K562 (cell line): ENCODE results near the gene SLC30A7. TPM values are rescaled to one million over a fixed set of nuclear protein-coding genes. Genes with fewer than 3 reads are reported as not detected.

Experiments
- CBX2 ChIP-seq: fragments of 200-600 bp; sonication (generic); IDR thresholded peaks from one replicate; pipeline ENCODE4 v1.6.1; 2012; ENCODE audit warnings: mild to moderate bottlenecking, low read length, inconsistent platforms; ENCODE audit not compliant: insufficient read depth, poor library complexity, severe bottlenecking
- CHD4 ChIP-seq: fragments of 200-600 bp; sonication (generic); IDR thresholded peaks from 3 replicates; pipeline ENCODE4 v1.6.1; 2012; ENCODE audit warnings: low read depth, mild to moderate bottlenecking, mixed read lengths, low read length, inconsistent platforms; ENCODE audit not compliant: insufficient read depth, insufficient replicate concordance, poor library complexity, severe bottlenecking
- CREB1 ChIP-seq, 2 experiments: sonication (generic) in 1 of 2; formaldehyde crosslinking in 1 of 2; IDR thresholded peaks; 2 replicates each; pipeline versions ENCODE4 v1.6.1 to v1.8.0; 2012 to 2022; ENCODE audit warnings: inconsistent platforms in 1 of 2, mild to moderate bottlenecking in 1 of 2, missing genetic modification reagents in 1 of 2, moderate library complexity in 1 of 2
- E2F4 ChIP-seq: sonication (generic); formaldehyde crosslinking; IDR thresholded peaks from 2 replicates; pipeline ENCODE4 v1.8.0; 2022; ENCODE audit warnings: mild to moderate bottlenecking, low read depth, missing genetic modification reagents
- GABPA ChIP-seq: fragments of 200-800 bp; sonication (Bioruptor generic); conservative IDR thresholded peaks from 2 replicates; pipeline ENCODE4 v1.6.1; 2016; ENCODE audit warnings: low read depth, missing genetic modification characterization, missing compliant biosample characterization
- GTF2A2 ChIP-seq: IDR thresholded peaks from 2 replicates; pipeline ENCODE4 v1.6.1; 2016; ENCODE audit warnings: mild to moderate bottlenecking, missing genetic modification characterization, missing compliant biosample characterization
- GTF2E2 ChIP-seq: fragments of 200-800 bp; sonication (Bioruptor generic); IDR thresholded peaks from 2 replicates; pipeline ENCODE4 v1.6.1; 2016; ENCODE audit warnings: missing genetic modification characterization, missing compliant biosample characterization
- HMGXB4 ChIP-seq: sonication (generic); formaldehyde crosslinking; IDR thresholded peaks from 2 replicates; pipeline ENCODE4 v1.8.1; 2023; ENCODE audit warnings: mild to moderate bottlenecking, missing genetic modification reagents
- L3MBTL2 ChIP-seq: fragments of 450-650 bp; IDR thresholded peaks from 2 replicates; pipeline ENCODE4 v1.6.1; 2016; ENCODE audit warnings: mild to moderate bottlenecking, moderate library complexity
- NFRKB ChIP-seq: fragments of 450-650 bp; IDR thresholded peaks from 2 replicates; pipeline ENCODE4 v1.6.1; 2016; ENCODE audit warnings: low read depth
- RNF2 ChIP-seq: sonication (generic); IDR thresholded peaks from 2 replicates; pipeline ENCODE4 v1.6.1; 2016
- SMARCA4 ChIP-seq: fragments of 450-650 bp; IDR thresholded peaks from 2 replicates; pipeline ENCODE4 v1.6.1; 2016
- TAF7 ChIP-seq: fragments of 450-650 bp; IDR thresholded peaks from 2 replicates; pipeline ENCODE4 v1.6.1; 2016; ENCODE audit warnings: missing genetic modification characterization, missing compliant biosample characterization
- ZBTB5 ChIP-seq: fragments of 450-650 bp; IDR thresholded peaks from 2 replicates; pipeline ENCODE4 v1.6.1; 2017; ENCODE audit warnings: antibody characterized with exemption
- ZNF324 ChIP-seq: fragments of 250-450 bp; sonication (Bioruptor Pico); IDR thresholded peaks from 2 replicates; pipeline ENCODE4 v1.4.0; 2020; ENCODE audit warnings: mild to moderate bottlenecking
- ZNF518B ChIP-seq: fragments of 250-450 bp; sonication (Bioruptor Pico); IDR thresholded peaks from 2 replicates; pipeline ENCODE4 v1.5.0; 2021; ENCODE audit warnings: mild to moderate bottlenecking, moderate library complexity
- polyA plus RNA-seq, 8 experiments: library from polyadenylated mRNA; depleted of rRNA in 4 of 8; stranded (reverse) in 5 of 8; unstranded in 3 of 8; fragments of >200 nt; fragmentation: Nextera tagmentation in 2 of 8; fragmentation: Illumina TruSeq in 1 of 8; extraction: Ambion mirVana in 2 of 8; extraction: Trizol in 1 of 8; gene quantifications; 2 replicates each; pipeline versions ENCODE4 v1.2.1 to v1.2.3, GENCODE V29; 2011 to 2014; ENCODE audit warnings: inconsistent platforms in 1 of 8, missing spikeins in 1 of 8
- total RNA-seq, 7 experiments: library from RNA; depleted of rRNA in 6 of 7; stranded (reverse); fragments of >200 nt in 6 of 7; fragmentation: Illumina TruSeq in 2 of 7; extraction: Trizol in 2 of 7; gene quantifications; 2 replicates each; pipeline versions ENCODE4 v1.2.1 to v1.2.3, GENCODE V29; 2011 to 2021; ENCODE audit warnings: low replicate concordance in 1 of 7

Gene SLC30A7
- total and polyA plus RNA-seq, 9 of the 15 experiments (the other 6 are each of a cell fraction or from before 2014, with no cell fraction given): 3.5 to 17.1 (median 7.2) TPM

- TF ChIP-seq ZBTB5 (no peak), L3MBTL2 (peak; percentile 95; the same call in 1 of the 2 replicates), TAF7 (tag) (peak; percentile 70), HMGXB4 (no peak), CBX2 (no peak), SMARCA4 (peak; percentile 47; the same call in 1 of the 2 replicates), CHD4 (no peak), ZNF324 (CRISPR knock-in tag) (no peak), NFRKB (no peak), GTF2E2 (tag) (peak; percentile 66; the same call in 1 of the 2 replicates), CREB1 (IDR thresholded peaks at IDR 0.05) (peak; percentile 60; the same call in 1 of the 2 replicates), CREB1 (CRISPR knock-in tag; IDR thresholded peaks at IDR 0.05) (no peak), GABPA (tag) (no peak), E2F4 (CRISPR knock-in tag) (no peak), ZNF518B (CRISPR knock-in tag) (no peak), GTF2A2 (tag) (no peak), RNF2 (no peak)
Observed at GRCh38 chr1:101025657-101026429, 130.0 kb downstream of the SLC30A7 start, which contains the start of gene DPH5 (continued).
